Measurements from ENCODE around the gene SPATA31A7. TPM values are rescaled to one million over a fixed set of nuclear protein-coding genes. Genes with fewer than 3 reads are reported as not detected.
"Not testable (repeated sequence)": the region's sequence is repeated elsewhere in the genome, so short reads cannot be mapped to it uniquely, and the experiment has no call there.

SPATA31A7 gene
- under 1 TPM in 1 of 4 donors, not detected in 3; 0.23 TPM for polyA plus RNA-seq (ENCODE audit: insufficient read length in 4 of 4)

DNA sequence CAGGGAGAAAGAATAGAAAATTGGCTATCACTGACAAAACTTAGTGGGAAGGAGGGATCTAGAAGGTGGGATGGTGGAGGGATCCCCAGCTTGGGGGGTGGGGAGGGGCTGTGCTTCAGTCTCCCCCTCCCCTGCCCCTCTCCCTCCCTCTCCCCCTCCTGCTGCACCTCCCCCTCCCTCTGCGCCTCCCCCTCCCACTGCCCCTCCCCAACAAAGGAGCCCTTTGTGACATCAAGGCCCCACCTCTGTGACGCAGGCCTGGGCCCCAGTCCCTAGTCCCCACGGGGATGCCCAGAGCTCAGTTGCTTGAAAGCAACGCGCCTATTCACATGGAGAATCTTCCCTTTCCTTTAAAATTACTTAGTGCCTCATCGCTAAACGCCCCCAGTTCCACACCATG is at the start of gene SPATA31A7:
SPATA31A7 (plus strand) TSS at position 301 of the 400 bp plus-strand sequence; CDS start at position 330, 29 bp downstream.
- not testable (repeated sequence) for DNase-seq (ENCODE audit: low read depth in 4 of 4, low spot score in 3 of 4)

GRCh38 chr9:61226438-61226837 is 36.6 kb downstream of the SPATA31A7 start:
- DNase-seq (ENCODE audit: low read depth in 4 of 4, low spot score in 3 of 4), result not testable (repeated sequence)
